Measurements from ENCODE around the gene ARHGEF28. TPM values are rescaled to one million over a fixed set of nuclear protein-coding genes. Genes with fewer than 3 reads are reported as not detected.

Gene ARHGEF28
- total and polyA plus RNA-seq, 2 of the 4 experiments (the other 2 are of a cell fraction), result 3.6 to 16.0 TPM

GRCh38 chr5:73619606-73620333 lies 6.2 kb upstream of the ARHGEF28 start:
- H3K4me3 ChIP-seq (ENCODE audit: insufficient read depth, low read depth, low read length), result no peak overlapping the region
- H3K23ac ChIP-seq (ENCODE audit: low read depth, low read length), result no peak overlapping the region
- no peak overlapping the region for H3K18ac ChIP-seq (ENCODE audit: low read depth, low read length)
- peaks cover under 1% of the 10 kb centered on the region; the same call in 1 of the 2 replicates for H3K9me1 ChIP-seq (ENCODE audit: insufficient read depth, low read length)
- BruUV-seq (replicated peaks), result no TSS peak
- H4K91ac ChIP-seq (ENCODE audit: insufficient read depth, low read depth, low read length), result no peak overlapping the region
- no peak overlapping the region for H2BK5ac ChIP-seq (ENCODE audit: low read depth, low read length, poor library complexity, severe bottlenecking)
- no peaks in the 10 kb centered on the region for H4K20me1 ChIP-seq (ENCODE audit: insufficient read depth, low read length)
- H3K4me2 ChIP-seq (ENCODE audit: low read depth, low read length), result no peak overlapping the region
- intact Hi-C loops (cut with micrococcal nuclease) (no loop called here), in situ Hi-C loops (cut with MboI; ENCODE audit: low sequenced_read_pairs) (no loop called here), dilution Hi-C loops (cut with HindIII; ENCODE audit: low sequenced_read_pairs, unreplicated experiment) (no loop called here)
- no peaks in the 10 kb centered on the region for H3K4me1 ChIP-seq (ENCODE audit: control insufficient read depth, insufficient read depth, low read length)
- TF ChIP-seq, protein P1, sequence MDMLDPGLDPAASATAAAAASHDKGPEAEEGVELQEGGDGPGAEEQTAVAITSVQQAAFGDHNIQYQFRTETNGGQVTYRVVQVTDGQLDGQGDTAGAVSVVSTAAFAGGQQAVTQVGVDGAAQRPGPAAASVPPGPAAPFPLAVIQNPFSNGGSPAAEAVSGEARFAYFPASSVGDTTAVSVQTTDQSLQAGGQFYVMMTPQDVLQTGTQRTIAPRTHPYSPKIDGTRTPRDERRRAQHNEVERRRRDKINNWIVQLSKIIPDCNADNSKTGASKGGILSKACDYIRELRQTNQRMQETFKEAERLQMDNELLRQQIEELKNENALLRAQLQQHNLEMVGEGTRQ (IDR thresholded peaks at IDR 0.05; ENCODE audit: low read depth, low read length), result no peak
- no peak for TF ChIP-seq MAZ (IDR thresholded peaks at IDR 0.05; ENCODE audit: borderline replicate concordance, low read depth, low read length)
- no peak for TF ChIP-seq MXI1 (IDR thresholded peaks at IDR 0.05; ENCODE audit: borderline replicate concordance, low read depth, low read length)
- no peak for DNase-seq
- no peak overlapping the region for H3K4ac ChIP-seq (ENCODE audit: low read depth, low read length)
- no peak overlapping the region for H2AK9ac ChIP-seq (replicated peaks; ENCODE audit: low read depth, low read length, poor library complexity)
- no peaks in the 10 kb centered on the region for H3K79me1 ChIP-seq (ENCODE audit: low read depth in 1 of 2, low read length in 2 of 2)
- H3K9ac ChIP-seq (ENCODE audit: low read depth, low read length), result no peak overlapping the region
- H2AFZ ChIP-seq (replicated peaks; ENCODE audit: low read length, poor library complexity), result no peak overlapping the region
- ChIA-PET POLR2A (ENCODE audit: unreplicated experiment) (no interaction called here), CTCF (no interaction called here)
- no peak for ATAC-seq (ENCODE audit: low read depth)
- H2BK15ac ChIP-seq (ENCODE audit: low read depth, low read length), result no peak overlapping the region
- no CpG with 5 or more reads among the region's 4 CpGs for WGBS, 2 experiments (ENCODE audit: extremely low coverage in 2 of 2, insufficient read length in 1 of 2)
- no peak overlapping the region for H2AK5ac ChIP-seq (ENCODE audit: low read depth, low read length)
- no peak overlapping the region for H4K8ac ChIP-seq (ENCODE audit: low read depth in 2 of 2, low read length in 2 of 2)
- H3K9me3 ChIP-seq (ENCODE audit: control insufficient read depth, insufficient read depth, low read length), result no peaks in the 10 kb centered on the region
- no peak overlapping the region for H2BK20ac ChIP-seq (ENCODE audit: low read depth, low read length)
- no peaks in the 10 kb centered on the region for H3K27me3 ChIP-seq (ENCODE audit: control insufficient read depth, insufficient read depth, low read length)
- H3K14ac ChIP-seq (replicated peaks; ENCODE audit: low read depth, low read length), result no peak overlapping the region
- no peaks in the 10 kb centered on the region for H3K36me3 ChIP-seq (ENCODE audit: control insufficient read depth, insufficient read depth, low read length)
- H4K5ac ChIP-seq (ENCODE audit: low read depth, low read length), result no peak overlapping the region
- no peak overlapping the region for H3K56ac ChIP-seq (ENCODE audit: extremely low read depth, insufficient read depth, low read length)
- H2BK120ac ChIP-seq (ENCODE audit: low read depth, low read length), result no peak overlapping the region
- H3K27ac ChIP-seq (ENCODE audit: insufficient read depth, low read length), result no peak overlapping the region
